Measurements from ENCODE around the gene GADL1.
A peak's percentile ranks its signal among the peaks of the same experiment; 100 is the strongest.

Gene GADL1

GRCh38 chr3:30699927-30700326 lies 194.5 kb downstream of the GADL1 start:
- ATAC-seq (no peak), DNase-seq (no peak)
- no peaks in the 10 kb centered on the region for H3K27me3 Mint-ChIP-seq
- no peaks in the 10 kb centered on the region for H3K9me3 Mint-ChIP-seq
- peaks cover 8% of the 10 kb centered on the region for H3K4me1 Mint-ChIP-seq
- no peak overlapping the region for H3K27ac Mint-ChIP-seq
- no peak overlapping the region for H3K4me3 Mint-ChIP-seq
- H3K36me3 Mint-ChIP-seq (ENCODE audit: low read depth), result peaks cover 54% of the 10 kb centered on the region

GRCh38 chr3:30698549-30698948 lies 195.9 kb downstream of the GADL1 start:
- DNase-seq (no peak), ATAC-seq (no peak)
- no peak overlapping the region for H3K27ac Mint-ChIP-seq
- no peak overlapping the region for H3K4me3 Mint-ChIP-seq
- peaks cover 17% of the 10 kb centered on the region for H3K4me1 Mint-ChIP-seq
- peaks cover 60% of the 10 kb centered on the region for H3K36me3 Mint-ChIP-seq (ENCODE audit: low read depth)
- no peaks in the 10 kb centered on the region for H3K9me3 Mint-ChIP-seq
- H3K27me3 Mint-ChIP-seq, result no peaks in the 10 kb centered on the region

DNA sequence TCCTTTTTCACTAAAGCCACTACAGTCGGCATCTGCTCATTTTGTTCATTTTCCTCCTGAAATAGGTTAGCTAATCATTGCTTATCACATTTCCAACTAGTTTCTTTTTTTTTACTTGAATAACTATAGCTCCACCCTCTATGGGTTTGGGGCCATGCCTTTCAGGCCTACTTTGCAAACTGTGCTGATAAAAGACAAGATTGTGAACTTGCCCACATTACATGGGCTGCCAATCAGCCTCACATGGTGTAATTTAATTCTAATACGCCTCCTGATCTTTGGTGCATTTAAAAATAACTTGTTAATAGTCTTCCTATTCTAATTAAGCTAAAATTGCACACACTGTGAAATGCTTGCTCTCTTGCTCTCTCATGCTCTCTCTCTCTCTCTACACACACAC lies 197.6 kb downstream of the GADL1 start:
- H3K36me3 Mint-ChIP-seq (ENCODE audit: low read depth), result peaks cover 71% of the 10 kb centered on the region
- DNase-seq (no peak), ATAC-seq (no peak)
- H3K4me3 Mint-ChIP-seq, result no peak overlapping the region
- H3K27ac Mint-ChIP-seq, result no peak overlapping the region
- H3K9me3 Mint-ChIP-seq, result no peaks in the 10 kb centered on the region
- H3K4me1 Mint-ChIP-seq, result peaks cover 32% of the 10 kb centered on the region
- H3K27me3 Mint-ChIP-seq, result no peaks in the 10 kb centered on the region

DNA sequence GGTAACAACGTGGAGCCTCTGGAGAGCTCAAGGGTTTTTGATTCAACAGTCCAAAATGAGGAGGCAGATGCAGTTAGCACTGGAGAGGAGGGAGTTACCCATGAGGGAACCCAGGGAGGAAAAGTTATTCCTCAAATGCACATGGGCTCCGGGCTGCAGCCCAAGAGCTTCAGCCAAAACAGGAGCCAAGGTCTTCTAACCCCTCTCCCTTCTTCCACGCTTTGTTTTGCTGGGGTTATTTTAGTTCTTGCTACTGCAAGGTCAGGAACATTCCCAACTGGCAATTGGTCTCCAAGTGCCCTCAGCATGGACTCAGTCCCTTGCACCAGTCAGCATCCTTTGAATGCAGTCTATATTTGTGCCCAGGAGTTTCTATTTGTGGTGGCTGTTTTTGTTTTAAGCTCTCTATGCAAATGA lies 198.1 kb downstream of the GADL1 start:
- Mint-ChIP-seq H3K36me3 (ENCODE audit: low read depth) (peaks cover 71% of the 10 kb centered on the region), H3K27ac (peak overlapping the region; percentile 41), H3K4me3 (no peak overlapping the region), H3K4me1 (peaks cover 34% of the 10 kb centered on the region), H3K9me3 (no peaks in the 10 kb centered on the region), H3K27me3 (no peaks in the 10 kb centered on the region)
- DNase-seq (no peak), ATAC-seq (no peak)

- Mint-ChIP-seq H3K4me1 (peaks cover 43% of the 10 kb centered on the region), H3K27me3 (no peaks in the 10 kb centered on the region), H3K27ac (peak overlapping the region; percentile 41), H3K9me3 (no peaks in the 10 kb centered on the region), H3K4me3 (no peak overlapping the region), H3K36me3 (ENCODE audit: low read depth) (peaks cover 74% of the 10 kb centered on the region)
- DNase-seq (no peak), ATAC-seq (no peak)
These were observed 199.0 kb downstream of the GADL1 start for GRCh38 chr3:30695302-30696061.

GRCh38 chr3:30694668-30695067 lies 199.8 kb downstream of the GADL1 start:
- H3K27ac Mint-ChIP-seq, result peak overlapping the region; percentile 47
- H3K4me1 Mint-ChIP-seq, result peaks cover 52% of the 10 kb centered on the region
- peaks cover 78% of the 10 kb centered on the region for H3K36me3 Mint-ChIP-seq (ENCODE audit: low read depth)
- no peak overlapping the region for H3K4me3 Mint-ChIP-seq
- no peaks in the 10 kb centered on the region for H3K27me3 Mint-ChIP-seq
- ATAC-seq, result no peak
- no peaks in the 10 kb centered on the region for H3K9me3 Mint-ChIP-seq
- no peak for DNase-seq

DNA sequence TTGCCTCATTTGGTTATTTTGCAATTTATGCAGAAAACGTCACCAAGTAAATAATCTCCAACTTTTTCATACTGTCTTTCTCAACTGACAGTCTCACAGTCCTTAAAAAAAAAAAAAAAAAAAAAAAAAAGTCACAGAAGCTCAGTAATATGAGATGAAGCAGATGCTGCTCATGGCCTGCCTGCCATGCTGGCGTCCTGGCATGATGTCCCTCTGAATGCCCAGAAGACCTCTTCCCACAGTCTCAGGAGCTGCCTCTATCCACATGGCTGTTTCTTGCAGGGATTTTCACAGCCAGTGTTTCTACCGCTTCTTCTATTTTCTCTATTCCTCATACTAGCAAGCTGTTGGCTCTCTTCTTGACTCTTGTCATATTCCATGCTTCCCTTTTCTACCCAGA lies 200.3 kb downstream of the GADL1 start:
- Mint-ChIP-seq H3K4me3 (no peak overlapping the region), H3K36me3 (ENCODE audit: low read depth) (peaks cover 79% of the 10 kb centered on the region), H3K27ac (peak overlapping the region; percentile 47), H3K9me3 (no peaks in the 10 kb centered on the region), H3K4me1 (peaks cover 56% of the 10 kb centered on the region), H3K27me3 (no peaks in the 10 kb centered on the region)
- DNase-seq (no peak), ATAC-seq (no peak)

DNA sequence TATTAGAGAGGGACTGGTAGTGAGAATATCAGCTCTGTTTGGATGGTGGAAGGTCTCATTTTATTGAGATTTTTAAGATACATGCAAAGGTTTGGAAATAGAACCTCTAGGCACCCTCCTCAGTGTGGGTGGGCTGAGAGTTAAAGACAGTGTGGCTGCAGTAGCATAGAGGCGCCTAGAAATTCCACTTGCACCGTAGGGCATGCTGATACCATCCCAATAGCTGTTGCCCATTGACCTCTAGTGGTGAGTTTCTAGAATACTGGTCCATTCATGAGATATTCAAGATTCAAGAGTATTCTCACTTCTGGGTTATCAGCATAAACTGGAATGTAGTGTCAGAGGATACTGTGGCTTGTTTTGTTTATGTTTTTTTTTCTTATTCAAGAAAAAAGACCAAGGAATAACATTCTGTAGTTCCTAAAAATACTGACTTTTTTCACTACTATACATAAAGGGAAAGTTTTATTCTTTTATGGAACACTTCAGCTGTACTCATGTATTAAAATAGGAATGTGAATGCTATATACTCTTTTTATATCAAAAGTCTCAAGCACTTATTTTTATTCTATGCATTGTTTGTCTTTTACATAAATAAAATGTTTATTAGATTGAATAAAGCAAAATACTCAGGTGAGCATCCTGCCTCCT lies 200.9 kb downstream of the GADL1 start:
- Mint-ChIP-seq H3K36me3 (ENCODE audit: low read depth) (peaks cover 80% of the 10 kb centered on the region), H3K4me3 (no peak overlapping the region)

DNA sequence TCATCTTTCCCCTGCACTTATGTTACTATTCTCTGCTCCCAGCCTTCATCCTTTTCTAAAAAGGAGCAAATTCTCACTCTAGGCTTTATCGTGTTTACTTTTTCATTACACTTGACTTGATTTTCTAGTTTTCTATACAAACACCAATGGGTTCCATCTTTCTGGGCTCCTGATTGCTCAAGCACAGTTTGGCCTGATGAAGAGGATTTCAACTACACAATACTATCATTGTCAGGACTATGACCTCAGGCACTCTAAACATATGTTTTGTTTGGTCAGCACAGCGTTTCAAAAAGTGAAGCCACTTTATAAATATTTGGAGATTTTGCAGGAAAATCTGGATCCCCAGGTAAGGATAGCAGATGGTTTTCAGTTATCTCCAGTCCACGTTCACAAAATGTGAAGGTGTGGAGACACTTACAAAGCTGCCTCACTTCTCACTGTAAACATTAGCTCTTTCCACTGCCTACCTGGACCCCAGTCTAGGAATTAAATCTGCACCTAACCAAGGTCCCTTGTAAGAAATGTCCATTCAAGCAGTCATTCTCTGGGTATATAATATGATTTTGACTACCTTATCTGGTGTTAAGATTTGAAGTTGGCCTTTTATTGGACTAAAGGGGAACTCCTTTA lies 201.8 kb downstream of the GADL1 start:
- ATAC-seq (no peak), DNase-seq (no peak)
- H3K27me3 Mint-ChIP-seq, result no peaks in the 10 kb centered on the region
- no peak overlapping the region for H3K4me3 Mint-ChIP-seq
- no peaks in the 10 kb centered on the region for H3K9me3 Mint-ChIP-seq
- H3K27ac Mint-ChIP-seq, result peak overlapping the region; percentile 75
- peaks cover 79% of the 10 kb centered on the region for H3K36me3 Mint-ChIP-seq (ENCODE audit: low read depth)
- H3K4me1 Mint-ChIP-seq, result peaks cover 71% of the 10 kb centered on the region

More for the DNA sequence above, 200.9 kb downstream of the GADL1 start:
- ATAC-seq (peak; percentile 87), DNase-seq (no peak)
- H3K4me1 Mint-ChIP-seq, result peaks cover 62% of the 10 kb centered on the region
- no peaks in the 10 kb centered on the region for H3K27me3 Mint-ChIP-seq
- no peaks in the 10 kb centered on the region for H3K9me3 Mint-ChIP-seq
- peak overlapping the region; percentile 75 for H3K27ac Mint-ChIP-seq

- Mint-ChIP-seq H3K4me3 (no peak overlapping the region), H3K27me3 (no peaks in the 10 kb centered on the region), H3K27ac (peak overlapping the region; percentile 75), H3K9me3 (no peaks in the 10 kb centered on the region), H3K36me3 (ENCODE audit: low read depth) (peaks cover 80% of the 10 kb centered on the region), H3K4me1 (peaks cover 78% of the 10 kb centered on the region)
- DNase-seq (no peak), ATAC-seq (no peak)
These were observed 202.5 kb downstream of the GADL1 start for GRCh38 chr3:30691944-30692343.

- H3K27ac Mint-ChIP-seq, result peak overlapping the region; percentile 81
These were observed 203.1 kb downstream of the GADL1 start for GRCh38 chr3:30691249-30691880.

DNA sequence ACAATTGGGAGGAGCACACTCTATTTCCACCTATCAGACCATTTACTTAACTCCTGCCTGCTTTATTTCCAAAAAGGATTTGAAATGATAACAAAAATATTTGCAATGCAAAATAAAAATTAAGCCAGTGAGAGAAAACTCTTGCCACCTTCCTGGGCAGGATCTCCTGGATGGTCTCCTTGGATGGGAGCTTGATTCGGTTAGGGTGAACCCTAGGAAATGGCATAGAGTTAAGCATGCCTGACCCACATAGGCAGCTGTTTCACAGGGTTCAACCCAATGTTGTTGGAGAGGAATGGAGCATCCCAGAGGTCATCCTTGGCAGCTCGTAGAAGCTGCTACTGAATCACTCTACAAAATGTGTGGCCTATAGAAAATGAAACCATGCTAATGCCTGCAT lies 204.3 kb downstream of the GADL1 start:
- Mint-ChIP-seq H3K36me3 (ENCODE audit: low read depth) (peaks cover 79% of the 10 kb centered on the region), H3K4me1 (peaks cover 85% of the 10 kb centered on the region), H3K27ac (peak overlapping the region; percentile 81), H3K27me3 (no peaks in the 10 kb centered on the region), H3K4me3 (no peak overlapping the region), H3K9me3 (no peaks in the 10 kb centered on the region)
- DNase-seq (no peak), ATAC-seq (no peak)

More at GRCh38 chr3:30691249-30691880, 203.1 kb downstream of the GADL1 start:
- Mint-ChIP-seq H3K9me3 (no peaks in the 10 kb centered on the region), H3K27me3 (no peaks in the 10 kb centered on the region), H3K4me3 (no peak overlapping the region), H3K4me1 (peaks cover 81% of the 10 kb centered on the region), H3K36me3 (ENCODE audit: low read depth) (peaks cover 79% of the 10 kb centered on the region)
- ATAC-seq, result no peak
- DNase-seq, result no peak

- peaks cover 82% of the 10 kb centered on the region for H3K36me3 Mint-ChIP-seq (ENCODE audit: low read depth)
- no peaks in the 10 kb centered on the region for H3K27me3 Mint-ChIP-seq
- peak; percentile 80 for ATAC-seq
- no peaks in the 10 kb centered on the region for H3K9me3 Mint-ChIP-seq
- H3K27ac Mint-ChIP-seq, result peak overlapping the region; percentile 81
- DNase-seq, result no peak
- peaks cover 90% of the 10 kb centered on the region for H3K4me1 Mint-ChIP-seq
- peak overlapping the region; percentile 29 for H3K4me3 Mint-ChIP-seq
These were observed 205.5 kb downstream of the GADL1 start for GRCh38 chr3:30688776-30689641.

Data from activated naive CD8-positive, alpha-beta T cell treated with anti-CD3 and anti-CD28 coated beads, Interleukin-2, amount 50 U/mL, for 24 hours (primary cell).